ENCODE data around the gene GPR160.

GPR160 gene

DNA sequence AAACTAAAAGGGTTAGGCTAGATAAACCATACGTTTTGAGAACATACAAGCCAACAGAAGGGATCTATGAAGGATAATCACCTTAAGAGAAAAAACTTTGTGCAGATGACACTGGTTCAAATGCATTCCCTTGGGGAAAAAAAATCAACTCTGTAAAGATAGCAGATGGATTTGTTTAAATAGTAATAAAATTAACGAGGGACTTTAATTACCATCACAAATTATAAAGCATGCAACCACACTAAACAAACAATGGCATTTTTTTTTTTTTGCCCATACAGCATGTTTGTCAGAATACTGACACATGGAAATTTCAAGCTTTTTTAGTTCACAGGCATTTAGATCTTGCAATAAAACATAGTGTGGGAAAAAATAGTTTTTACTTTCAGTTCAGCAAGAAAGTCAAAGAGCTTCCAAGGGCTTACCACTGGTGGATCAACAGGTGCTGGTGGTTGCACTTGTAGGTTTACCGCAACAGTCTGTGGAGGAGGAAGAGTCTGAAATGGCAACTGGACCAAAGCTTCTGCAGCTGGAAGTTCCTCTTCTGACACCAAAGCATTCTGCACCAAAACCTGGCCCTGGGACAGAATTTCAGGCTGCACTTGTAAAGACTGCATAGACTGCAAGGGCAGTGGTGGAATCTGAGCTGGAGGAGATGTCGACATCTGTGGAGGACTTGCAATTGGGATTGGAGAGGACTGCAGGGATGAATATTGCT lies 90.6 kb downstream of the GPR160 start:
- TF ChIP-seq, protein P1, sequence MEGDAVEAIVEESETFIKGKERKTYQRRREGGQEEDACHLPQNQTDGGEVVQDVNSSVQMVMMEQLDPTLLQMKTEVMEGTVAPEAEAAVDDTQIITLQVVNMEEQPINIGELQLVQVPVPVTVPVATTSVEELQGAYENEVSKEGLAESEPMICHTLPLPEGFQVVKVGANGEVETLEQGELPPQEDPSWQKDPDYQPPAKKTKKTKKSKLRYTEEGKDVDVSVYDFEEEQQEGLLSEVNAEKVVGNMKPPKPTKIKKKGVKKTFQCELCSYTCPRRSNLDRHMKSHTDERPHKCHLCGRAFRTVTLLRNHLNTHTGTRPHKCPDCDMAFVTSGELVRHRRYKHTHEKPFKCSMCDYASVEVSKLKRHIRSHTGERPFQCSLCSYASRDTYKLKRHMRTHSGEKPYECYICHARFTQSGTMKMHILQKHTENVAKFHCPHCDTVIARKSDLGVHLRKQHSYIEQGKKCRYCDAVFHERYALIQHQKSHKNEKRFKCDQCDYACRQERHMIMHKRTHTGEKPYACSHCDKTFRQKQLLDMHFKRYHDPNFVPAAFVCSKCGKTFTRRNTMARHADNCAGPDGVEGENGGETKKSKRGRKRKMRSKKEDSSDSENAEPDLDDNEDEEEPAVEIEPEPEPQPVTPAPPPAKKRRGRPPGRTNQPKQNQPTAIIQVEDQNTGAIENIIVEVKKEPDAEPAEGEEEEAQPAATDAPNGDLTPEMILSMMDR (IDR thresholded peaks at IDR 0.05; ENCODE audit: control insufficient read depth, extremely low read depth, insufficient read depth) = no peak
- peak; percentile 23 for DNase-seq (ENCODE audit: low read depth)
- H3K4me3 ChIP-seq (ENCODE audit: low read depth, low read length) = no peak overlapping the region

DNA sequence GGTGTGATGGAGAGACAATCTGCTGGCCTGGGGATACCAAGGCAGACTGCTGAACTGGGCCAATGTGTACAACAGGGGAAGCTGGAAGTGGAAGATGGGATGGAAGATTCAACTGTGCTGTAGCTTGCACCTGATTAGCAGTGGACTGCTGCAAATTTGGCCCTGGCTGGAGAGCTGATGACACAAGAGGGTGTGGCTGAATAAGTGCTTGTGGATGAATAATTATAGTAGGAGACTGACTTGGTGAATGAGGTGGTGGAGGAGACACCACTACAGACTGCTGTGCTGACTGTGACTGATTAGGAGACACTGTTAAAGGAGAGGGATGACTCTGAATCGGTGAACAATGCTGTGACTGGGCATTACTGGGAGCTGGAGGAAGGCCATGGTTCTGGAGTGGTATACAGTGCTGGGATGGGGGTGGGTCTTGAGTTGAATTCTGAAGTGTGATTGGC lies 91.2 kb downstream of the GPR160 start:
- no peak overlapping the region for H3K4me3 ChIP-seq (ENCODE audit: low read depth, low read length)
- DNase-seq (ENCODE audit: low read depth) = no peak
- TF ChIP-seq, protein P1 (IDR thresholded peaks at IDR 0.05; ENCODE audit: control insufficient read depth, extremely low read depth, insufficient read depth) = no peak

DNA sequence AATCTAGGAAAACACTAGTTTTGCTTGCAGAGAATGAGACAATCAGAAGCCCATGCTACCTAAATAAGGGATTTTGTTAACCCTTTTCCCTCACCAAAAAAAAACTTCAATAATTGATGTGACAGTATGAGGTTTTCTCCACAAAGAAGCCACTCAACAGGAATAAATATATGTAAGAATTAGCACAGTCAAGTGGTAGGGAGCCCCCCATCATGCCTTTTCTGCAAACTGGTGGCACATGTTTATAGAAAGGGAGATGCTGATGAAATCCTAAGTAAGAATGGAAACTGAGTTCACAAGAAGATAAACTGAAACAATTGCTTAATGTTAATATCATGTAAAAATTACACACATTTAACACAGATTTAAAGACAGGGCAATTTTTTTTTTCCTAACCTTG lies 92.7 kb downstream of the GPR160 start:
- DNase-seq (ENCODE audit: low read depth) = no peak
- H3K4me3 ChIP-seq (ENCODE audit: low read depth, low read length) = no peak overlapping the region
- TF ChIP-seq, protein P1 (IDR thresholded peaks at IDR 0.05; ENCODE audit: control insufficient read depth, extremely low read depth, insufficient read depth) = no peak

DNA sequence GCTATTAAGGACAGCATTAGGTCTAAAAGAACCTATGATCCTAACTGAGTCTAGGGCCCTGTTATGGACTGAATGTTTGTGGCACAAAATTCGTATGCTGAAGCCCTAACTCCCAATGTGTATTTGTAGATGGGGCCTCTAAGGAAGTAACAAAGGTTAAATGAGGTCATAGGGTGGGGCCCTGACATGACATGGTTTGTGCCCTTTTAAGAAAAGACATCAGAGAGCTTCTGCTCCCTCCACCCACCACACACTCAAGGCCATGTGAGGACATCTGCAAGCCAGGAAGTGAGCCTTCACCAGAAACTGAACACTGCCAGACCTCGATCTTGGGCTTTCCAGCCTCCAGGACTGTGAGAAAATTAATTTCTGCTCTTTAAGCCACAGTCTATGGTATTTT lies 94.5 kb downstream of the GPR160 start:
- H3K4me3 ChIP-seq (ENCODE audit: low read depth, low read length) = no peak overlapping the region
- TF ChIP-seq, protein P1 (IDR thresholded peaks at IDR 0.05; ENCODE audit: control insufficient read depth, extremely low read depth, insufficient read depth) = no peak
- no peak for DNase-seq (ENCODE audit: low read depth)
